Upper lobe of left lung (tissue), 6 donors: ENCODE results near the gene SNX21. TPM values are rescaled to one million over a fixed set of nuclear protein-coding genes. Genes with fewer than 3 reads are reported as not detected.
"Not testable (repeated sequence)": the region's sequence is repeated elsewhere in the genome, so short reads cannot be mapped to it uniquely, and the experiment has no call there.

Experiments used
- ATAC-seq, 2 donors: fragments of 200-7000 bp; cut with Tn5 transposase; one replicate each; pipeline ENCODE4 v1.9.1; 2022; ENCODE audit warnings: mild to moderate bottlenecking in 2 of 2, moderate library complexity in 2 of 2; ENCODE audit not compliant: low FRiP score in 2 of 2
- DNase-seq, 2 donors: peaks; one replicate each; pipeline ENCODE4 v3.0.0-alpha.2; 2019 to 2020
- H3K27ac ChIP-seq, 4 donors: fragments of 200-600 bp; sonication (generic); one replicate each; pipeline ENCODE4 v1.5.1; 2016 to 2019
- H3K27me3 ChIP-seq, 4 donors: fragments of 200-600 bp; sonication (generic); one replicate each; pipeline ENCODE4 v1.5.1; 2017 to 2019
- H3K36me3 ChIP-seq, 4 donors: fragments of 200-600 bp; sonication (generic); one replicate each; pipeline ENCODE4 v1.5.1; 2016 to 2019
- H3K4me1 ChIP-seq, 4 donors: fragments of 200-600 bp; sonication (generic); one replicate each; pipeline ENCODE4 v1.5.1; 2018 to 2019
- H3K4me3 ChIP-seq, 4 donors: fragments of 200-600 bp; sonication (generic); one replicate each; pipeline ENCODE4 v1.5.1; 2017 to 2019; ENCODE audit warnings: mild to moderate bottlenecking in 2 of 4, moderate library complexity in 1 of 4
- H3K9me3 ChIP-seq, 4 donors: fragments of 200-600 bp; sonication (generic); one replicate each; pipeline ENCODE4 v1.5.1; 2018 to 2019
- CTCF ChIP-seq, 6 experiments: fragments of 450-650 bp in 4 of 6; fragments of 200-600 bp in 2 of 6; sonication (generic) in 2 of 6; IDR thresholded peaks; one replicate each; pipeline ENCODE4 v1.5.1; 2016 to 2019; ENCODE audit warnings: antibody characterized with exemption in 6 of 6
- EP300 ChIP-seq, 4 donors: sonication (generic); formaldehyde crosslinking; IDR thresholded peaks; one replicate each; pipeline ENCODE4 v1.5.1; 2017; ENCODE audit warnings: antibody characterized with exemption in 4 of 4, control low read depth in 2 of 4
- POLR2A ChIP-seq, 4 donors: fragments of 450-650 bp; IDR thresholded peaks; one replicate each; pipeline ENCODE4 v1.5.1; 2016 to 2017; ENCODE audit warnings: antibody characterized with exemption in 4 of 4, mild to moderate bottlenecking in 2 of 4
- POLR2AphosphoS5 ChIP-seq, 2 donors: sonication (generic); formaldehyde crosslinking; IDR thresholded peaks; one replicate each; pipeline ENCODE4 v1.5.1; 2017; ENCODE audit warnings: antibody characterized with exemption in 2 of 2
- WGBS, 2 donors: methylation state at CpG; one replicate each; pipeline ENCODE4 v1.1.5; 2017 to 2018; 5-methylcytosine and 5-hydroxymethylcytosine counted together
- total RNA-seq, 6 donors: library from RNA; depleted of rRNA in 4 of 6; stranded (reverse); fragments of >200 nt in 4 of 6; gene quantifications; one replicate each; pipeline versions ENCODE4 v1.1.0 to v1.2.1, GENCODE V29; 2016 to 2021
- donor health status: DM: no; HTN: no; CAD: no; lungs with moderate emphysema.
- donor health status: DM: no; HTN: yes; CAD: no; lungs with severe emphysema.

Gene SNX21
- total RNA-seq, 6 donors from 2014 or later = 23.9 to 117 (median 52.9) TPM

- H3K27me3 ChIP-seq = no peaks in the 10 kb centered on the region
- H3K27ac ChIP-seq = no peak overlapping the region
- no peaks in the 10 kb centered on the region for H3K9me3 ChIP-seq
- no peaks in the 10 kb centered on the region for H3K4me1 ChIP-seq
- WGBS, 2 donors = 94 to 96% methylated on average over 5 of the region's 5 CpGs
- TF ChIP-seq CTCF (IDR thresholded peaks at IDR 0.05) (no peak), POLR2A (IDR thresholded peaks at IDR 0.05) (no peak), POLR2AphosphoS5 (IDR thresholded peaks at IDR 0.05) (no peak), EP300 (IDR thresholded peaks at IDR 0.05) (no peak)
- DNase-seq (no peak), ATAC-seq (no peak)
- H3K4me3 ChIP-seq = no peak overlapping the region
- no peaks in the 10 kb centered on the region for H3K36me3 ChIP-seq
Observed at GRCh38 chr20:45866454-45866853, 32.9 kb downstream of the SNX21 start.

GRCh38 chr20:45867136-45867818 is 33.7 kb downstream of the SNX21 start:
- H3K27me3 ChIP-seq = no peaks in the 10 kb centered on the region
- no peaks in the 10 kb centered on the region for H3K9me3 ChIP-seq
- no peaks in the 10 kb centered on the region for H3K36me3 ChIP-seq
- no peaks in the 10 kb centered on the region for H3K4me1 ChIP-seq
- H3K4me3 ChIP-seq = no peak overlapping the region
- WGBS, 2 donors = 87 to 88% methylated on average over 6 of the region's 6 CpGs
- H3K27ac ChIP-seq = no peak overlapping the region
- TF ChIP-seq EP300 (IDR thresholded peaks at IDR 0.05) (no peak), POLR2AphosphoS5 (IDR thresholded peaks at IDR 0.05) (no peak), POLR2A (IDR thresholded peaks at IDR 0.05) (no peak), CTCF (IDR thresholded peaks at IDR 0.05) (no peak)
- ATAC-seq = no peak
- DNase-seq = no peak

- no peak overlapping the region for H3K4me3 ChIP-seq
- H3K4me1 ChIP-seq = no peaks in the 10 kb centered on the region
- no peaks in the 10 kb centered on the region for H3K27me3 ChIP-seq
- H3K9me3 ChIP-seq = no peaks in the 10 kb centered on the region
- ATAC-seq = no peak
- H3K27ac ChIP-seq = no peak overlapping the region
- DNase-seq = no peak
- no peak for TF ChIP-seq CTCF (IDR thresholded peaks at IDR 0.05)
- H3K36me3 ChIP-seq = no peaks in the 10 kb centered on the region
Observed at GRCh38 chr20:45867819-45868176, 34.2 kb downstream of the SNX21 start.

- no peak for DNase-seq
- no peaks in the 10 kb centered on the region for H3K9me3 ChIP-seq
- 82 to 99% methylated on average over 4 of the region's 4 CpGs for WGBS, 2 donors
- H3K4me1 ChIP-seq = no peaks in the 10 kb centered on the region
- no peak overlapping the region for H3K4me3 ChIP-seq
- TF ChIP-seq POLR2A (IDR thresholded peaks at IDR 0.05) (no peak), EP300 (IDR thresholded peaks at IDR 0.05) (no peak), POLR2AphosphoS5 (IDR thresholded peaks at IDR 0.05) (no peak), CTCF (IDR thresholded peaks at IDR 0.05) (no peak)
- ATAC-seq = peak in 1 of 2 donors; percentile 55
- no peaks in the 10 kb centered on the region for H3K27me3 ChIP-seq
- H3K27ac ChIP-seq = no peak overlapping the region
- peaks cover 0 to 13% (median 10%) of the 10 kb centered on the region in 4 donors for H3K36me3 ChIP-seq
Observed at GRCh38 chr20:45872626-45873025, 39.0 kb downstream of the SNX21 start.

- H3K27ac ChIP-seq = no peak overlapping the region
- H3K4me1 ChIP-seq = no peaks in the 10 kb centered on the region
- no peak overlapping the region for H3K4me3 ChIP-seq
- DNase-seq (no peak), ATAC-seq (no peak)
- H3K36me3 ChIP-seq = peaks cover 5 to 22% (median 18%) of the 10 kb centered on the region in 4 donors
- no peak for TF ChIP-seq CTCF (IDR thresholded peaks at IDR 0.05)
- TF ChIP-seq POLR2A (IDR thresholded peaks at IDR 0.05) = no peak
- no peak for TF ChIP-seq EP300 (IDR thresholded peaks at IDR 0.05)
- TF ChIP-seq POLR2AphosphoS5 (IDR thresholded peaks at IDR 0.05) = no peak
- H3K9me3 ChIP-seq = no peaks in the 10 kb centered on the region
- 76 to 96% methylated on average over 1 of the region's 1 CpG for WGBS, 2 donors
- H3K27me3 ChIP-seq = no peaks in the 10 kb centered on the region
Observed at GRCh38 chr20:45873409-45874103, 40.0 kb downstream of the SNX21 start.

GRCh38 chr20:45874104-45874481 is 40.5 kb downstream of the SNX21 start:
- not testable (repeated sequence) for DNase-seq, H3K4me1 ChIP-seq, H3K4me3 ChIP-seq, H3K27me3 ChIP-seq, H3K9me3 ChIP-seq, H3K27ac ChIP-seq, ATAC-seq
- peaks cover 5 to 23% (median 19%) of the 10 kb centered on the region in 4 donors for H3K36me3 ChIP-seq
- 94% methylated on average over 8 to 10 of the region's 10 CpGs for WGBS, 2 donors
